ENCODE measurements around the gene TNRC18. TPM values are rescaled to one million over a fixed set of nuclear protein-coding genes. Genes with fewer than 3 reads are reported as not detected.

Gene TNRC18
- polyA plus RNA-seq, 3 donors: 0.64 to 49.9 (median 0.70) TPM

DNA sequence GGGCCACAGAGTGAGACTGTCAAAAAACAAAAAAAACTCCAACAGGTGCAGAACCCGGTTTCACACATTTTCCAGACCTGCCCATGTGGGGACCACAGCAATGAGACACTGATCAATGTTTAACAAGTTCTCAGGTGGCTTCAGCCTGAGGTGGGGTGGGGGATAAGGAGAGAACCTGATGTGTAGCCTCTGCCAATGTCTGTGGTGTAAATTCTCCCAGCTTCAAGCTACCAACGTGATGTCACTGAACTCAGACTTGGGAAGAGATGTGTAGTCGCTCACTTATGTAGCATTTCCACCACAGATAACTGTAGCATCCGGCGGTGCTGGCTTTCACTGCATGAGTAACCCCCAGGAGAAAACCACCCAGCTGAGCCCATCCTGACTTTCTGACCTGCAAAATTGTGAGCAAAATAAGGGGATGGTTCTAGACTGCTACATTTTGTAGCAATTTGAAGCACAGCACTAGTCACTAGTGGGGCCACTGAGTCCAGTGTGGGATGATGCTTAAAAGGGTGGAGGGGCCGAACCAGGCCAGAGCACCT, 13.8 kb upstream of the TNRC18 start:
- Histone ChIP-seq H3K27ac (ENCODE audit: low read depth in 1 of 2, low read length in 2 of 2) (no peak overlapping the region), H4K20me1 (ENCODE audit: insufficient read depth, low read length) (peaks cover 17% of the 10 kb centered on the region), H2AFZ (ENCODE audit: insufficient read depth, low read depth, low read length, poor library complexity, severe bottlenecking) (no peak overlapping the region), H3K36me3 (replicated peaks in 1 of 2; ENCODE audit: control insufficient read depth in 1 of 2, insufficient read depth in 2 of 2, low read length in 2 of 2) (peaks cover 0 to 8% of the 10 kb centered on the region in 2 donors), H3K4me1 (ENCODE audit: control insufficient read depth in 1 of 2, insufficient read depth in 2 of 2, low read length in 2 of 2) (peaks cover 14 to 18% of the 10 kb centered on the region in 2 donors), H3K79me2 (ENCODE audit: insufficient read depth, low read length) (peaks cover 19% of the 10 kb centered on the region), H3K4me2 (replicated peaks; ENCODE audit: extremely low read depth, low read length, poor library complexity, severe bottlenecking) (no peak overlapping the region), H3K4me3 (replicated peaks in 1 of 3; ENCODE audit: low read depth in 2 of 3, low read length in 3 of 3) (no peak overlapping the region), H3K9me3 (replicated peaks in 1 of 2; ENCODE audit: control insufficient read depth in 1 of 2, insufficient read depth in 1 of 2, low read length in 2 of 2) (peaks cover 0 to 16% of the 10 kb centered on the region in 2 donors), H3K9ac (ENCODE audit: insufficient read depth, low read length, poor library complexity, severe bottlenecking) (no peak overlapping the region), H3K27me3 (ENCODE audit: control insufficient read depth in 2 of 2, insufficient read depth in 2 of 2, low read length in 2 of 2) (no peaks in the 10 kb centered on the region)
- H3K9me3 Mint-ChIP-seq: peaks cover 7 to 23% (median 13%) of the 10 kb centered on the region in 7 donors
- H3K4me1 Mint-ChIP-seq: peaks cover 22% of the 10 kb centered on the region
- no peak for DNase-seq
- TF ChIP-seq, protein P1, sequence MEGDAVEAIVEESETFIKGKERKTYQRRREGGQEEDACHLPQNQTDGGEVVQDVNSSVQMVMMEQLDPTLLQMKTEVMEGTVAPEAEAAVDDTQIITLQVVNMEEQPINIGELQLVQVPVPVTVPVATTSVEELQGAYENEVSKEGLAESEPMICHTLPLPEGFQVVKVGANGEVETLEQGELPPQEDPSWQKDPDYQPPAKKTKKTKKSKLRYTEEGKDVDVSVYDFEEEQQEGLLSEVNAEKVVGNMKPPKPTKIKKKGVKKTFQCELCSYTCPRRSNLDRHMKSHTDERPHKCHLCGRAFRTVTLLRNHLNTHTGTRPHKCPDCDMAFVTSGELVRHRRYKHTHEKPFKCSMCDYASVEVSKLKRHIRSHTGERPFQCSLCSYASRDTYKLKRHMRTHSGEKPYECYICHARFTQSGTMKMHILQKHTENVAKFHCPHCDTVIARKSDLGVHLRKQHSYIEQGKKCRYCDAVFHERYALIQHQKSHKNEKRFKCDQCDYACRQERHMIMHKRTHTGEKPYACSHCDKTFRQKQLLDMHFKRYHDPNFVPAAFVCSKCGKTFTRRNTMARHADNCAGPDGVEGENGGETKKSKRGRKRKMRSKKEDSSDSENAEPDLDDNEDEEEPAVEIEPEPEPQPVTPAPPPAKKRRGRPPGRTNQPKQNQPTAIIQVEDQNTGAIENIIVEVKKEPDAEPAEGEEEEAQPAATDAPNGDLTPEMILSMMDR (IDR thresholded peaks at IDR 0.05): no peak
- 100% methylated on average over 3 of the region's 6 CpGs for WGBS (ENCODE audit: insufficient coverage)
- intact Hi-C loops (cut with micrococcal nuclease): no loop called here
- H3K36me3 Mint-ChIP-seq: peaks cover 17 to 21% of the 10 kb centered on the region in 2 donors
- peaks cover 0 to 3% (median 1%) of the 10 kb centered on the region in 3 donors for H3K27me3 Mint-ChIP-seq (ENCODE audit: low read depth in 3 of 3)
- no peak overlapping the region for H3K4me3 Mint-ChIP-seq
- no peak overlapping the region for H3K27ac Mint-ChIP-seq

DNA sequence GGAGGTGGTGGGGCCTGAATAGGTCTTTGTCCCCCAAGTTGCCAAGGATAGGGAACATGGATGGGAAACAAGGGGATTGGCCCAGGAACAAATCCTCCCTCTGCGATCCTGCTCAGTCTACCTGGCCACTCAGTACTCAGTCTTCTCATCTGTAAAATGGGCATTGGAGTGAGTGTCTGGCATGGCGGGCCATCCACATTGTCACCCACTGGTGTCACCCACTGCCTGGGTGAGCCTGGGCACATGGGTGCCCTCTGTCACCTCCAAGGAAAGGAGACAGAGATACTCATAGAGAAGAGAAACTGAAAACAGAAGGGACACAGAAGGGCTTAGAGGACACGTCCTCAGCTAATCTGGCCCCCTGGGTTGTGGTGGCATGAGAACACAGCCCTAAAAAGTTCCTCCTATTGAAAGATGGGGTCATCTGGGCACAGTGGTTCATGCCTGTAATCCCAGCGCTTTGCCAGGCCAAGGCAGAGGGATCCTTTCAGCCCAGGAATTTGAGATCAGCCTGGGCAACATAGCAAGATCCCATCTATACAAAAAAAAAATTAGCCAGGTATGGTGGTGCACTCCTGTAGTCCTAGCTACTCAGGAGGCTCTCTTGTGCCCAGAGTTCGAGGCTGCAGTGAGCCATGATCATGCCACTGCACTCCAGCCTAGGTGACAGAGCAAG, 12.5 kb upstream of the TNRC18 start:
- Histone ChIP-seq H3K27ac (ENCODE audit: low read depth in 1 of 2, low read length in 2 of 2) (no peak overlapping the region), H3K4me3 (replicated peaks in 1 of 3; ENCODE audit: low read depth in 2 of 3, low read length in 3 of 3) (no peak overlapping the region), H4K20me1 (ENCODE audit: insufficient read depth, low read length) (peaks cover 25% of the 10 kb centered on the region), H3K79me2 (ENCODE audit: insufficient read depth, low read length) (peaks cover 23% of the 10 kb centered on the region), H3K4me1 (ENCODE audit: control insufficient read depth in 1 of 2, insufficient read depth in 2 of 2, low read length in 2 of 2) (peaks cover 2 to 5% of the 10 kb centered on the region in 2 donors), H2AFZ (ENCODE audit: insufficient read depth, low read depth, low read length, poor library complexity, severe bottlenecking) (no peak overlapping the region), H3K9me3 (replicated peaks in 1 of 2; ENCODE audit: control insufficient read depth in 1 of 2, insufficient read depth in 1 of 2, low read length in 2 of 2) (peaks cover 0 to 16% of the 10 kb centered on the region in 2 donors), H3K27me3 (ENCODE audit: control insufficient read depth in 2 of 2, insufficient read depth in 2 of 2, low read length in 2 of 2) (no peaks in the 10 kb centered on the region), H3K4me2 (replicated peaks; ENCODE audit: extremely low read depth, low read length, poor library complexity, severe bottlenecking) (no peak overlapping the region), H3K36me3 (replicated peaks in 1 of 2; ENCODE audit: control insufficient read depth in 1 of 2, insufficient read depth in 2 of 2, low read length in 2 of 2) (peaks cover 0 to 8% of the 10 kb centered on the region in 2 donors), H3K9ac (ENCODE audit: insufficient read depth, low read length, poor library complexity, severe bottlenecking) (no peak overlapping the region)
- Mint-ChIP-seq H3K36me3 (peaks cover 27 to 32% of the 10 kb centered on the region in 2 donors), H3K27me3 (ENCODE audit: low read depth in 3 of 3) (peaks cover 0 to 3% (median 2%) of the 10 kb centered on the region in 3 donors), H3K4me1 (peaks cover 12% of the 10 kb centered on the region), H3K27ac (no peak overlapping the region), H3K4me3 (no peak overlapping the region), H3K9me3 (peaks cover 7 to 24% (median 13%) of the 10 kb centered on the region in 7 donors)
- intact Hi-C loops (cut with micrococcal nuclease): no loop called here
- TF ChIP-seq, protein P1 (IDR thresholded peaks at IDR 0.05): no peak
- DNase-seq: no peak
- WGBS (ENCODE audit: insufficient coverage): 50% methylated on average over 2 of the region's 5 CpGs

Data from CD14-positive monocyte (primary cell).